NOMO-1 treated with dmso at 0.1 percent for 144 hours (cell line): ENCODE data around the gene PKD2L2.
"Not testable (repeated sequence)": the region's sequence is repeated elsewhere in the genome, so short reads cannot be mapped to it uniquely, and the experiment has no call there.

Source experiments
- DNase-seq: peaks from one replicate; lab custom pipeline; 2025; ENCODE audit not compliant: unreplicated experiment; lab: John Stamatoyannopoulos, UW

Gene PKD2L2

DNA sequence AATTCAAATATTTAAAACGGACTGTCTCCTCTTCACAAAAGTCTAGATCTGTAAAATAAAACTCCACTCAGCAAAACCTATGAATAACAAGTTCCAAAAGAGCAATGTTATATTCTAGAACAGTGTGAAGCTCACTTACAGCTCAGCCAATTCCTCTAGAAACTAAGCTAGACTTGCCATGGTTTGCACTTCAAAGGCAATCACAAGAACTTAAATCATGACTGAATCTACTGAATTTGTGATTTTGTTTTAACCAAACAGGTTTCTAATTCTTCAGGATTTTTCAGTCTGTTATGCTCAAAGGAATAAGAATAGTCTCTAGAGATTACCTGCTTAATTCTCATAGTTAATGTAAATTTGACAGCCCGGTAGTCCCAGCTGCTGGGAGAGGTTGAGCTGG, 1.4 kb upstream of the PKD2L2 start:
- DNase-seq: no peak

GRCh38 chr5:137888466-137888862, 793 bp upstream of the PKD2L2 start:
- DNase-seq: no peak

DNA sequence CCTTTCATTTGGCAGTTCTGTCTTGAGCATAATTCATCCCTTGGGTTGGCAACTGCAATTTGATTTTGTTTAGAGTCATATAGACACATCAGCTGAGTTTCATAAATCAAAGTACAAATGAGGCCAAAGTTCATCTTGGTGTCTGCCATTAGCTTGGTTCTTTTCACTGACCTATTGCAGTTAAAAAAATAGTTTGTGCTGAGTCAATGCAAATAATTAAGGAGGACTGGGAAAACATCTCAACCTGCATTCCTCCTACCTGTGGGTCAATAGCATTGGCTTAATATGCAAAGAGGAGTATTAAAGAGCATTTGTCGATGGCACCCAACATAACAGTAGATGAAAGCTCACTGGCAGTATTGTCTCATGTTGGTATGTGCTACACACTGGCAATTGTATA, 1.6 kb downstream of the PKD2L2 start:
- no peak for DNase-seq

DNA sequence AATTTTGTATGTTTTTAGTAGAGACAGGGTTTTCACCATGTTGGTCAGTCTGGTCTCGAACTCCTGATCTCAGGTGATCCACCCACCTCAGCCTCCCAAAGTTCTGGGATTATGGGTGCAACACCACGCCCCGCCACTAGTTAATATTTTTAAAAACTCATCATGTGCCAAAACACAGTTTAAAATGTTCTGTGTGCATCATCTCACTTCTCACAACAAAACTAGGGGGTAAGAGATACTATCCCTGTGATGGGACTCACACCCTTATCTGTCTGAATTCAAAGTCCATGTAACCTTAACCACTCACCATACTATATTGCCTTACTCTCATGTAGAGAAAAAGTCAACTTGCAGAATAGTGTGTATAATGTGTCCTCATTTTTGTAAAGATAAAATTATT, 2.6 kb downstream of the PKD2L2 start:
- DNase-seq: no peak

GRCh38 chr5:137894586-137894985, 5.3 kb downstream of the PKD2L2 start:
- no peak for DNase-seq

- DNase-seq: no peak
Measured at GRCh38 chr5:137896560-137896959, 7.3 kb downstream of the PKD2L2 start.

DNA sequence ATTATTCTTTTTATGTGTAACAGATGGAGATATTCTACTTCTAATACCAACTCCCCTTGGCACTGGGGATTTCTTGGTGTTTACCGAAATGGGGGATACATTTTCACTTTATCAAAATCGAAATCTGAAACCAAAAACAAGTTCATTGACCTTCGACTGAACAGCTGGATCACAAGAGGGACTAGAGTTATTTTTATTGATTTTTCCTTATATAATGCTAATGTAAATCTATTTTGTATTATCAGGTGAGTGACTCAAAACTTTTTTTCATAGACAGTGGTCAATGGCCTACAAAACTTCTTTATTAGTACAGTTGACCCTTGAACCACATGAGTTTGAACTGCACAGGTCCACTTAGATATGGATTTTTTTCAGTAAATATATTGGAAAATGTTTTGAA, 10.2 kb downstream of the PKD2L2 start:
- no peak for DNase-seq

DNA sequence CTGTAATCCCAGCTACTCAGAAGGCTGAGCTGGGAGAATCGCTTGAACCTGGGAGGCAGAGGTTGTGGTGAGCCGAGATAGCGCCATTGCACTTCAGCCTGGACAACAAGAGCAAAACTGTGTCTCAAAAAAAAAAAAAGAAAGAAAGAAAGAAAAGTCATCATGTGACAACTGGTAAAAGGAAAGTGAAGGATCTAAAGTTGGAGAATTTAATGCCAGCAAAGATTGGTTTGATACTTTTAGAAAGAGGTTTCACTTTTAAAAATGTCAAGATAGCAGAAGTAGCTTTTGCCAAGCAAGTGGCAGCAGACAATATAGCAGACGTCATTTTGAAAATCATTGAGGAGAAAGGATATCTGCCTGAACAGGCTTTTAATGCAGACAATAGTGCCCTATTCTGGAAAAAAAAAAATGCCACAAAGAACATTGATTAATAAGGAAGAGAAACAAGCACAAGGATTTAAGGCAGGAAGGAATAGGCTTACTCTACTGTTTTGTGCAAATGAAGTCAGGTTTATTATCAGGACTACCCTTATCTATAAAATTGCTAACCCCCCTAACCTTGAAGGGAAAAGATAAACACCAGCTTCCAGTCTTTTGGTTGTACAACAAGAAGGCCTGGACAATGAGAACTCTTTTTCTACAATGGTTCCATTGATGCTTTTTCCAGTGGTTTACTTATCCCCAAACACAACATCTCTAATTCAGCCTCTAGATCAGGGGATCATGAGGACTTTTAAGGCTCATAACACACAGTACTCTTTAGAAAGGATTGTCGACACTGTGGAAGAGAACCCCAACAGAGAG, 12.0 kb downstream of the PKD2L2 start:
- DNase-seq: no peak

DNA sequence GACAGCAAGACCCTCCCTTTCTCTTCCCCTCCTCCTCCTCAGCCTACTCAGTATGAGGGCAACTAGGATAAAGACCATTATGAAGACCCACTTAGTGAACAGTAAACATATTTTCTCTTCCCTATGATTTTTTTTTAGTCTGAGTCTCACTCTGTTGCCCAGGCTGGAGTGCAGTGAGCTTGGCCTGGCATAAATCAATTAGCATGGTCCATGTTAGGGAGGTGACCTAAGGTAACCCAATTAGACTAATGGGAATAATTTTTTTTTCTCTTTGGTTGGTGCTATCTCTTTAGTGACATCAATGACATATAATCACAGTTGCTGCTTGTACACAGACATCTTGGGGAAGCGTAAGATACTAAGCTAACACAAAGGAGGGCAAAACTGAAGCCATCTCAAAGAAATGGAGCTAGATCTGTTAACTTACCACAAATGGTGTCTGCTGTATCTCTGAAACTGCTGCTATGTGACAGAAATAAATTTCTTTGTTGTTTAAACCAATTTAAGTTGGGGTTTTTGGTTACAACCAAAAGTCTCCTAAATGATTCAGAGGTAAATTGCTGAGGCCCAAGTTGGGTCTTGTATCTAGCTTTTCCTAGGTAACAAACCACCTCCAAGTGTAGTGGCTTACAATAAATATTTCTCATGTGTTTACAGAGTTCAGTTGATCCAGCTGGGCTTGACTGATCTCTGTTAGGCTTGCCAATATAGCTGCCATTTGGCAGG, 13.3 kb downstream of the PKD2L2 start:
- no peak for DNase-seq

GRCh38 chr5:137914758-137915157, 25.5 kb downstream of the PKD2L2 start:
- DNase-seq: no peak

- DNase-seq: no peak
Measured at GRCh38 chr5:137916923-137917322, 27.7 kb downstream of the PKD2L2 start.

DNA sequence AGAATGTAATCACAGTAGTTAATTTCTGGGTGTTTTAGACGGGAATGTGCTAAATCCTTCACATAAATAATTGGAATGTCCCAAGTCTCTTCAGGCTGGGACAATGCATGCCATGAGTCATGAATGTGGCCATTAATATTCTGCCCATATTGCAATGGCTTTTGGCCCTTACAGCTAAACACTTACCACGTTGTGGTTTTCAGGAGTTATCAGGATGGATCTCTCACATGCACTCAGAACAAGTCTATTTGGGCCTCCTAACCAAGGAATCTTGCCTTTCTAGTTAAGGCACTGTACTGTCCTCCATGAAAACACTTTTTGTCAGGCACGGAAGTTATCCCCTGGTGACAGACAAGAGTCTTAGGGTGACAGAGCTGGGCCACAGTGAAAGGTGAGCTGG, 32.7 kb downstream of the PKD2L2 start:
- no peak for DNase-seq

- no peak for DNase-seq
Measured at GRCh38 chr5:137923856-137924255, 34.6 kb downstream of the PKD2L2 start.

GRCh38 chr5:137932800-137933199, 43.5 kb downstream of the PKD2L2 start:
- no peak for DNase-seq

DNA sequence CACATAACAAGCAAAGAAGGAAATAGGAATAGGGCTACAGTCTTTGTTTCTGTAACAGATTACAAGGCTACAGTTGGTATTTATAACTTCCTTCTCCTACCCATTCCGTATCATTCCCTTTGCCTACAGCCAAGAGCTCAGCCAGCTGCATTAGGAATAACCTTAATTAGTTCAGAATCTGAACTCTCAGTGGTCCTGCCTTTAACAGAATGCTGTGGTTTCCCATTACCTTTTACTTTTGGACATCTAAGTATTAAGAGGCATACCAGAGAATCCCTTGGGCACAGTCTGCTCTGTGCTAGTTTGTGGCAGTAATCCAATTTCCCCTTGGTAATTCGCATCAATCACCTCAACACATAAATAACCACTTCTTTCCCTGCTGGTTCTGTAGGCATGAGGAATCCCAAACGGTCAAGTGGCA, 44.2 kb downstream of the PKD2L2 start:
- DNase-seq: no peak

GRCh38 chr5:137935190-137935589, 45.9 kb downstream of the PKD2L2 start:
- no peak for DNase-seq

DNA sequence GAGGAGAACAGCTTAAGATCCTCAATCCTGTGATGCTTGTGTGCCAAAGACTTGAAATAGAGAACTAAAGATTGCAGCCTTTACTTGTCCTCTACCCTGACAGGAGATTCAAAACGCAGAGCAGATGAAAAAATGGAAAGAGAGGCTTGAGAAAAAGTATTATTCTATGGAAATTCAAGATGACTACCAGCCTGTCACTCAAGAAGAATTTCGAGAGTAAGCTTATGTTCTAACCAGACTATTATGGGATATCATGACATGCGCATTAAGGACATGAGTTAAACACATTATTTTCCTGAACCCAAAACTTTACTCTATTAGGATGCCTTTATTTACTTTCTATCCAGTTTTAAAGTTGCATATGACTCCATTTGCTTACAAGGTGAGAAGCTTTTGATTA, 46.4 kb downstream of the PKD2L2 start:
- DNase-seq: no peak

DNA sequence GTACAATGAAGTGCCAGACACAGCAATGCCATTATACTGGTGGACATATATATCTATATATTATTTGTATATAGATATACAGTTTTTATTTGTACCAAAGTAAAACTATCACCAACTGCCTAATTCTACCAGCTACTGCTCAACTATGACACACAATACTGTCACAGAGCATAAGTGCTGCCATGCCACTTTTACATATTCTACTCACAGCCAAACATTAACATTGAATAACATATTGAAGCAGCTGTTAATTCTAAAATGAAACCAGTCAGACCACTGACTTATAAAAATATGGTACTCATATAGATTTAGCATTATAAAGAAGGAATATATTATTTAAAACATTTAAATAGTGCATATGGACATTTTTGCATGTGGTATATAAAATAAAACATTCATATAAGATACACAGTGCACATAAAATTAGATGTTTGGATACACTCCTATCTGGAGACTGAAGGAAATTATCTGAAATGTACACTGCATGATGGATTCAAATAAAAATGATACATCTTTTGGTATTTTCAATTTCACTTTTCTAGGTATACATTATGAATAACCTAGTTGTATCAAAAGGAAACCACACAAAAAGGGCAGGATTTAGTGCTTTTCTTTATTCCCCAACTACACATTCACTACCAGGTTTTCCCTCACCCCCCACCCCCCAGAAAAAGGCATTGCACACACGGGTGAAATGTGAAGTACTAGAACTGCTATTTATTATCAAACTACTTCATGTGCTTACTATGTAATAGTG, 48.9 kb downstream of the PKD2L2 start:
- DNase-seq: no peak

- no peak for DNase-seq
Measured at GRCh38 chr5:137938751-137939143, 49.5 kb downstream of the PKD2L2 start.

DNA sequence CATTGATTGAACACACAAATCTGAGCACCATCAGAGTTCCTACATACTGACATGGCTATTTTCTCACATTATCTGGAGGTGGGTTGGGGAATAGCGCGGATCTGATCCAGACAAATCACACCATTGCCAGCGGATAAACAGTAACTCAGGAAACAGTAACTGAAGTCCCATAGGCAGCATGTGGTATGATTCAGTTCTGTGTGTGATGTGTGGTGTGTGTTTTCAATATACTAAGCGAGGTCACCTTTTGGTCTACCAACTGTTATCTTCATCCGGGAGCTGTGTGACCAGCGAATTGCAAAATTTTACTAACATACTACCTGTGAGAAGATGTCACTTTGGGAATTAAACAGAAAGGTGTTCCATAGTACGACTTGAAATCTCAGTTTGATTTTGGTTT, 50.1 kb downstream of the PKD2L2 start:
- DNase-seq: no peak

DNA sequence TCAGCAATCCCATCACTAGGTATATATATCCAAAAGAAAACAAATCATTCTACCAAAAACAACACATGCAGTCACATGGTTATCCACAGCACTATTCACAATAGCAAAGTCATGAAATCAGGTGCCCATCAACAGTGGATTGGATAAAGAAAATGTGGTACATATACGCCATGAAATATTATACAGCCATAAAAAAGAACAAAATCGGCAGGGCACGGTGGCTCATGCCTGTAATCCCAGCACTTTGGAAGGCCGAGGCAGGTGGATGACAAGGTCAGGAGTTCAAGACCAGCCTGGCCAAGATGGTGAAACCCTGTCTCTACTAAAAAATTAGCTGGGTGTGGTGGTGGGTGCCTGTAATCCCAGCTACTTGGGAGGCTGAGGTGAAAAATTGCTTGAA, 55.0 kb downstream of the PKD2L2 start:
- DNase-seq: not testable (repeated sequence)

GRCh38 chr5:137945825-137946224, 56.6 kb downstream of the PKD2L2 start:
- no peak for DNase-seq
